Effector memory CD4-positive, alpha-beta T cell (primary cell): ENCODE measurements around the gene CACNG8.

ENCODE experiments used
- DNase-seq, 3 donors: peaks; one replicate each; pipeline ENCODE4 v3.0.0-alpha.2; 2020
- H3K27ac ChIP-seq: 2 replicates; pipeline ENCODE4 v1.7.0; 2013; ENCODE audit warnings: mild to moderate bottlenecking, low read length, moderate library complexity; ENCODE audit not compliant: insufficient read depth, poor library complexity, severe bottlenecking
- H3K27me3 ChIP-seq: replicated peaks from 2 replicates; pipeline ENCODE4 v1.7.0; 2013; ENCODE audit warnings: mild to moderate bottlenecking, low read length; ENCODE audit not compliant: insufficient read depth, control insufficient read depth, poor library complexity, severe bottlenecking
- H3K36me3 ChIP-seq: 2 replicates; pipeline ENCODE4 v1.7.0; 2013; ENCODE audit warnings: mild to moderate bottlenecking, low read length, moderate library complexity; ENCODE audit not compliant: control insufficient read depth, insufficient read depth
- H3K4me1 ChIP-seq: 2 replicates; pipeline ENCODE4 v1.7.0; 2013; ENCODE audit warnings: low read length, mild to moderate bottlenecking; ENCODE audit not compliant: control insufficient read depth, insufficient read depth, poor library complexity, severe bottlenecking
- H3K4me3 ChIP-seq: 2 replicates; pipeline ENCODE4 v1.7.0; 2013; ENCODE audit warnings: low read length, low read depth, mild to moderate bottlenecking; ENCODE audit not compliant: insufficient read depth, poor library complexity, severe bottlenecking
- H3K9me3 ChIP-seq: 2 replicates; pipeline ENCODE4 v1.7.0; 2013; ENCODE audit warnings: mild to moderate bottlenecking, low read length, moderate library complexity; ENCODE audit not compliant: control insufficient read depth

Gene CACNG8

DNA sequence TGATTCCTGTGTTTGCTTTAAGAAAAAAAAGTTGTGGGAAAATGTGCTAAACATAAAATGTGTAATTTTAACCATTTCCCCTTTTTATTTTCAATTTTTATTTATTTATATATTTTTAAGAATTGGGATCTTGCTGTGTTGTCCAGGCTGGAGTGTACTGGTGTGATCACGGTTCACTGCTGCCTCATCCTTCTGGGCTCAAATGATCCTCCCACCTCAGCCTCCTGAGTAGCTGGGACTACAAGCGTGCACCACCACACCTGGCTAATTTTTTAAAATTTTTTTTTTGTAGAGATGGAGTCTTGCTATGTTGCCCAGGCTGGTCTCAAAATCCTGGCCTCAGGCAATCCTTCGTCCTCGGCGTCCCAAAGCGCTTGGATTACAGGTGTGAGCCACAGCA, 47.7 kb downstream of the CACNG8 start:
- no peak overlapping the region for H3K4me3 ChIP-seq
- H3K27me3 ChIP-seq = peaks cover 4% of the 10 kb centered on the region
- no peaks in the 10 kb centered on the region for H3K9me3 ChIP-seq
- no peaks in the 10 kb centered on the region for H3K4me1 ChIP-seq
- H3K36me3 ChIP-seq = no peaks in the 10 kb centered on the region
- H3K27ac ChIP-seq = no peak overlapping the region
- DNase-seq = no peak

DNA sequence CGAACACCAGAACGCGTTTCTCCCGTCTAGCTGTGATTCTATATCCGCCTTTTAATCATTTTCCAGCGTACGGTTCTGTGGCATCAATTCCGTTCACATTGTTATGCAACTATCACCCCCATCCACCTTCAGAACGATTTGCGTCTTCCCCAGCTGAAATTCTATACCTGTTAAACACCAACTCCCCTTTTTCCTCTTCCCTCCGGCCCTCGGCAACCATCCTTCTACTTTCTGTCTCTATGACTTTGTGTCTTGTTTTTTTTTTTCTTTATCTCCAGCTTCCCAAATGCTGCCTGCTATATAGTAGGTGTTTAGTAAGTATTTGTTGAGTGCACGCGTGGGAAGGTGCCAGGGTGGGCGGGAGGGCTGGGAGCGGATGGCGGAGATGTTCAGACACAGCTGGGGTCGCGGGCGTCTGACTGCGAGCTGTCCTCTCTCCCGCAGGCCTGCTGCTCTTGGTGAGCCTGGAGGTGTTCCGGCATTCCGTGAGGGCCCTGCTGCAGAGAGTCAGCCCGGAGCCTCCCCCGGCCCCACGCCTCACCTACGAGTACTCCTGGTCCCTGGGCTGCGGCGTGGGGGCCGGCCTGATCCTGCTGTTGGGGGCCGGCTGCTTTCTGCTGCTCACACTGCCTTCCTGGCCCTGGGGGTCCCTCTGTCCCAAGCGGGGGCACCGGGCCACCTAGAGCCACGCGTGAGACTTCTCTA, 48.9 kb downstream of the CACNG8 start:
- no peak for DNase-seq
- Histone ChIP-seq H3K27me3 (peaks cover 4% of the 10 kb centered on the region), H3K27ac (no peak overlapping the region)

DNA sequence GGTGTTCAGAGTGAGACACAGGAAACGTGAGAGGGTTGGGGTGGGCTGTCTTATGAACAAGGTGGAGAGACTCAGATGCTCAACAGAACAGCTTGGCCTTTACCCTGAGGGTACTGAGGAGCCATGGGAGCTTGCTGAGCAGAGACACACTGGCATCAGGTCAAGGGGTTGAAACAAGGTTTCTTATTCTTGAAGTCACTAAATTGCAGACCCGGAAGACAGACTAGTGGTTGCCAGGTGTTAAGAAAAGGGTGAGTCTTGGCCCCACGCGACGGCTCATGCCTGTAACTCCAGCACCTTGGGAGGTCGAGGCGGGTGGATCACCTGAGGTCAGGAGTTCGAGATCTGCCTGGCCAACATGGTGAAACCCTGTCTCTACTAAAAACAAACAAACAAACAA, 51.1 kb downstream of the CACNG8 start:
- Histone ChIP-seq H3K36me3 (no peaks in the 10 kb centered on the region), H3K9me3 (no peaks in the 10 kb centered on the region), H3K27me3 (no peaks in the 10 kb centered on the region), H3K27ac (no peak overlapping the region), H3K4me1 (no peaks in the 10 kb centered on the region), H3K4me3 (no peak overlapping the region)
- DNase-seq = no peak

More for the DNA sequence above, 48.9 kb downstream of the CACNG8 start:
- H3K4me1 ChIP-seq = no peaks in the 10 kb centered on the region
- no peak overlapping the region for H3K4me3 ChIP-seq
- H3K9me3 ChIP-seq = no peaks in the 10 kb centered on the region
- H3K36me3 ChIP-seq = no peaks in the 10 kb centered on the region

DNA sequence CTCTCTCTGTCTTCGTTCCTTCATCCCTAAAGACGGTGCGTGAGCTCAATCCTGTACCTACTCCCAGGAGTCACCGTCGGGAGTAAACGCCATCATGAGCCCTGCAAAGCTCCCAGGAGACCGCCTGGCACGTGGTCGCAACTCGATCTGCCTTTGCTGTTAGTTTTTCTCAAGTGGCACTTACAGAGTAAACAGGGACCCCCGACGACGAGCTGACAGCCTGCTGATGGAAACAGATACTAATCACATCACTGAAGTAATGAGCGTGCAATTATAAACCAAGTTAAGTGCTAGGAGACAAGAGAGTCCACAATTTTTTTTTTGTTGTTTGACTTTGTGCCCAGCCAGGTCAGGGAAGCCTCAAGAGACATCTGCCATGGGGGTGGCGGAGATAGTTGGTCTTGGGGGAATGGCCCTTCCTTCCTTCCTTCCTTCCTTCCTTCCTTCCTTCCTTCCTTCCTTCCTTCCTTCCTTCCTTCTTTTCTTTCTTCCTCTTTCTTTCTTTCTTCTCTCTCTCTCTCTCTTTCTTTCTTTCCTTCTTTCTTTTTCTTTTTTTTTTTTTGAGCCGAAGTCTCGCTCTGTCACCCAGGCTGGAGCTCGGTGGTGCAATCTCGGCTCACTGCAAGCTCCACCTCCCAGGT, 52.3 kb downstream of the CACNG8 start:
- H3K9me3 ChIP-seq = no peaks in the 10 kb centered on the region
- H3K4me3 ChIP-seq = no peak overlapping the region
- H3K27me3 ChIP-seq = peaks cover 5% of the 10 kb centered on the region
- H3K36me3 ChIP-seq = no peaks in the 10 kb centered on the region
- no peak for DNase-seq
- H3K4me1 ChIP-seq = no peaks in the 10 kb centered on the region
- H3K27ac ChIP-seq = no peak overlapping the region

DNA sequence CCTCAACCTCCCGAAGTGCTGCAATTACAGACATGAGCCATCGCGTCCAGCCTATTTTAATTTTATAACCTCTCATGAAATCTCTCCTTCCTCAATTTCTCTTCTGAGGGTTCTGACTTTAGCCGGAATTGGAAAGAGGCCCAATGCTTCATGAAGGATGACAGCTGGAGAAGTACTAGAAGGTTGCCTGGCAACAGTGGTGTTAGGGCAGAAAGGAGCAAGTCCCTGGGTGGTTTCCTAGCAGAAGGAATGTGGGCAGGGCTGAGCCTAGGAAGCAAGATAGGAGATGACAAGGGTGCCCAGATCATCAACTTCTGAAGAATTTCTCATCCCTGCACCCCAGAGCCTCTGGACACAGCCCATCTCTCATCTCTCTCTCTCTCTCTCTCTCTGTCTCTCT, 54.5 kb downstream of the CACNG8 start:
- H3K36me3 ChIP-seq = no peaks in the 10 kb centered on the region
- H3K27ac ChIP-seq = no peak overlapping the region
- DNase-seq = no peak
- H3K27me3 ChIP-seq = peaks cover 5% of the 10 kb centered on the region
- no peaks in the 10 kb centered on the region for H3K4me1 ChIP-seq
- H3K9me3 ChIP-seq = no peaks in the 10 kb centered on the region
- no peak overlapping the region for H3K4me3 ChIP-seq

GRCh38 chr19:54021363-54021762, 58.6 kb downstream of the CACNG8 start:
- DNase-seq = no peak
- H3K36me3 ChIP-seq = no peaks in the 10 kb centered on the region
- H3K27me3 ChIP-seq = peaks cover 5% of the 10 kb centered on the region
- no peak overlapping the region for H3K27ac ChIP-seq
- H3K4me3 ChIP-seq = no peak overlapping the region
- no peaks in the 10 kb centered on the region for H3K4me1 ChIP-seq
- H3K9me3 ChIP-seq = no peaks in the 10 kb centered on the region

DNA sequence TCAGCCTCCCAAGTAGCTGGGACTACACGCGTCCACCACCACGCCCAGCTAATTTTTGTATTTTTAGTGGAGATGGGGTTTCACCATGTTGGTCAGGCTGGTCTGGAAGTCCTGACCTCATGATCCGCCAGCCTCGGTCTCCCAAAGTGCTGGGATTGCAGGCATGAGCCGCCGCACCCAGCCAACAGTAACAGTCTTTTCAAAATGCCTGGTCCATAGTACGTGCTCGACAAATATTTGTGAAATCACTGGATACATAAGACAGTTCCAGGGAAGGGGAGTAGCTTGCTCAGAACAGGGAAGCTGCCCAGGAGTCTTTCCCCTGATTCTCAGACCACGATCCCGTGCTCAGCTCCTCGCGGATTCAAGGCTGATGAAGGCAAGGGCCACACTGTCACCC, 59.2 kb downstream of the CACNG8 start:
- Histone ChIP-seq H3K36me3 (no peaks in the 10 kb centered on the region), H3K9me3 (no peaks in the 10 kb centered on the region), H3K27ac (no peak overlapping the region), H3K4me3 (no peak overlapping the region), H3K27me3 (peaks cover 5% of the 10 kb centered on the region), H3K4me1 (no peaks in the 10 kb centered on the region)
- no peak for DNase-seq

GRCh38 chr19:54023191-54023590, 60.5 kb downstream of the CACNG8 start:
- Histone ChIP-seq H3K36me3 (no peaks in the 10 kb centered on the region), H3K9me3 (no peaks in the 10 kb centered on the region), H3K4me1 (no peaks in the 10 kb centered on the region), H3K27ac (no peak overlapping the region), H3K4me3 (no peak overlapping the region), H3K27me3 (peaks cover 5% of the 10 kb centered on the region)
- DNase-seq = no peak

- Histone ChIP-seq H3K36me3 (no peaks in the 10 kb centered on the region), H3K27me3 (peaks cover 5% of the 10 kb centered on the region), H3K9me3 (no peaks in the 10 kb centered on the region), H3K27ac (no peak overlapping the region), H3K4me3 (no peak overlapping the region), H3K4me1 (no peaks in the 10 kb centered on the region)
- DNase-seq = no peak
These were observed 61.9 kb downstream of the CACNG8 start for GRCh38 chr19:54024660-54025059.

DNA sequence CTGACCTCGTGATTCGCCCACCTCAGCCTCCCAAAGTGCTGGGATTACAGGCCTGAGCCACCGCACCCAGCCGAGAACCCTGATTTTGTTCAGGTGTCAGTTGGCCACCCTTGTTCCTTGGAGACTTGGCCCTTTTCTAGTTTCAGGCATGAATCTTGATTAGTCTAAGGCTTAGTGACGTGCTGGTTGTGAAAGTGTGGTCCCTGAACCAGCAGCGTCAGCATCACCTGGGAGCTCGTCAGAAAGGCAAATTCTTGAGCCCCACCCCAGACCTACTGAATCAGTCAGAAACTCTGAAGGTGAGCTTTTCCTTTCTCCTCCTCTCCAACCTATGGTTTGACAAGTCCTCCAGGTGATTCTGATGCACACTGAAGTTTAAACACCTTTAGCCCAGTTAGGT, 63.9 kb downstream of the CACNG8 start:
- Histone ChIP-seq H3K27ac (no peak overlapping the region), H3K4me1 (no peaks in the 10 kb centered on the region), H3K36me3 (no peaks in the 10 kb centered on the region), H3K9me3 (no peaks in the 10 kb centered on the region), H3K4me3 (no peak overlapping the region), H3K27me3 (no peaks in the 10 kb centered on the region)
- DNase-seq = no peak
